GM19099 (cell line): ENCODE measurements around the gene ALPP.

Experiments used
- POLR2A ChIP-seq: IDR thresholded peaks from 3 replicates; pipeline ENCODE4 v1.6.1; 2011; ENCODE audit warnings: low read depth; ENCODE audit not compliant: insufficient read length; ENCODE audit errors: extremely low read depth

ALPP gene

DNA sequence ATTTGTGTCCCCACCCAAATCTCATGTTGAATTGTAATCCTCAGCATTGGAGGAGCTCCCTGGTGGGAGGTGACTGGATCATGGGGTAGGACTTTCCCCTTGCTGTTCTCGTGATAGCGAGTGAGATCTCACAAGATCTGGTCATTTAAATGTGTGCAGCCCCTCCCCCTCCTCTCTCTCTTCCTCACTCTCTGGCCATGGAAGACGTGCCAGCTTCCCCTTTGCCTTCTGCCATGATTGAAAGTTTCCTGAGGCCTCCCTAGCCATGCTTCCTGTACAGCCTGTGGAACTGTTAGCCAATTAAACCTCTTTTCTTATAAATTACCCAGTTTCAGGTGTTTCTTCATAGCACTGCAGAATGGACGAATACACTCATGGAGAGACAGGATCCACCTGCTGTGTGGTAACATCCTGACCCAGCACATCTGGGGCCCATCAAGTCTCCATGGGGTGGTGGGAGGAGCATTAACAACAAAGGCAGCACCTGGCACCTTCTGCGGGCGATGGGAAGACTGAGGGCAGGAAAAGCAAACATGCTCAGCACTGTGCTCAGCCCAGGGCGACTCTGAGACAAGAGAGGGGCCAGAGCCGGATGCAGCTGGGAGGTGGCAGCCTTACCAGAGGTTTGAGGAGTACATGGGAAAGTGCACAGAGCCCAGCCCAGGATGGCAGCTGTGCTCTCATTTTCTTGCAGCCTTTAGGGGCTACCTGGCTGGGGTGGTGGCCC is 16.2 kb upstream of the ALPP start:
- no peak for TF ChIP-seq POLR2A

DNA sequence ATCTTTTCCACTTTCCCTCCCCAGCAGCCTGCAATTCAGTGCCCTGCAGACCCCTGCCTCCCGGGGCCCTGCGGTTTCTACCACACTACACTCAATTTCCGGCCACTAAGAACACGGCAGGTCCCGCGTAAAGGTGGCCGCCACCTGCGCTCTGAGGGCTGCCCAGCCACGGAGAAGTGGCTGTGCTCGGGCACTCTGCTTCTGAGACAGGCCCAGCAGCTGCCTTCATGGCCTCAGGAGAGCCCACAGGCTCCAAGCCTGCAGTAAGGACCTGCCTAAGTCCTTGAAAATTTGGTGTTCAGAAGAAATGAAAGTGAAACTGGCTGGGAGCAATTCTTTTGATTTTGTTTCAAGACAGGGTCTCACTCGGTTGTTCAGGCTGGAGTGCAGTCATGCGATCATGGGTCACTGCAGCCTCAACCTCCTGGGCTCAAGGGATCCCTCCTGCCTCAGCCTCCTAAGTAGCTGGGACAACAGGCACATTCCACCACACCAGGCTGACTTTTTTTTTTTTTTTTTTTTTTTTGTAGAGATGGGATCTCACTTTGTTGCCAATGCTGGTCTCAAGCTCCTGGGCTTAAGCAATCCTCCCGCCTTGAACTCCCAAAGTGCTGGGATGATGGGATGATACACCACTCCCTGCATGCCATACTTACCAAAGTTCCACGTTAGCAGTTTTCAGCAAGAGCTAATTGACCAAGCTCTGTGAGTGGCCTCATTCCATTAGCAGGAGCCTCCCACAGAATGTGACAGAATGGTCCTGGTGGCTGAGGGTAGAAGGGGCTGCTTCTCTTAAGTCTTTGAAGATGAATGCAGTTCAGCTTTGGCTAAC is 14.6 kb upstream of the ALPP start:
- TF ChIP-seq POLR2A, result no peak

- no peak for TF ChIP-seq POLR2A
These were observed 12.8 kb upstream of the ALPP start for GRCh38 chr2:232365621-232366321.

- TF ChIP-seq POLR2A, result no peak
These were observed 11.5 kb upstream of the ALPP start for GRCh38 chr2:232367016-232367415.

- TF ChIP-seq POLR2A, result no peak
These were observed 10.8 kb upstream of the ALPP start for GRCh38 chr2:232367591-232368233.

- no peak for TF ChIP-seq POLR2A
These were observed 10.2 kb upstream of the ALPP start for GRCh38 chr2:232368311-232368731.

- no peak for TF ChIP-seq POLR2A
These were observed 9.2 kb upstream of the ALPP start for GRCh38 chr2:232369126-232369951.

- TF ChIP-seq POLR2A, result no peak
These were observed 6.0 kb upstream of the ALPP start for GRCh38 chr2:232372231-232373208.

- TF ChIP-seq POLR2A, result no peak
These were observed 4.2 kb upstream of the ALPP start for GRCh38 chr2:232374356-232374755.

- no peak for TF ChIP-seq POLR2A
These were observed 3.4 kb upstream of the ALPP start for GRCh38 chr2:232375164-232375563.

DNA sequence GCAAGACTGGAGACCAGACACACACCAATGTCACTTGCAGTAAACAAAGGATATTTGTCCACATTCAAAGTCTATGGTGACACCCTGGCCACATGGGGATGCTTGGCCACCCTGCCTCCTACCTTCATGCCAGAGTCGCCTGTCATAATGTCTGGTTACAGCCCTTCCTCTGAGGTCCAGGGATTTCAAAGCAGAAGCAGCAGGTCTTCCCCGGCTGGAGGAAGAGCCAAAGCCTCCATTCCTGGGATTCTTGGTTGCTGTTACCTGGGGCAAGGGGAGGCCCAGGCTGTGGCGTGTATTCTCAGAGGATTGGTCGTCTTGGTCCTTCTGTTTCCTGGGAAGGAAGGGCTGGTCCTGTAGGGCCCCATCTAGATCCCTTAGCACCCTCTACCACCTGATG is 2.3 kb upstream of the ALPP start:
- no peak for TF ChIP-seq POLR2A

- no peak for TF ChIP-seq POLR2A
These were observed 1.8 kb upstream of the ALPP start for GRCh38 chr2:232376713-232377112.

DNA sequence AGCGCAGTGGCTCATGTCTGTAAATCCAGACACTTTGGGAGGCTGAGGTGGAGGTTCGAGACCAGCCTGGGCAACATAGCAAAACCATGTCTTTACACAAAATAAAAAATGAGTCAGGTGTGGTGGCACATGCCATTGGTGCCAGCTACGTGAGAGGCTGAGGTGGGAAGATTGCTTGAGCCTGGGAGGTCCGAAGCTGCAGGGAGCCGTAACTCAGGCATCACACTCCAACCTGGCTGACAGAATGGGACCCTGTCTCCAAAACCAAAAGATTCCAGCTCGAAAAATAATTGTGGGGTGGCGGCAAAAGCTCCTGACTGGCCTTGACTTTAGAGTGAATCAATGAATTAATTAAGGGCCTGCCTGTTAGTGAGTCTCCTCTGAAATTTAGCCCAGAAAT is 1.2 kb upstream of the ALPP start:
- TF ChIP-seq POLR2A, result no peak
